ENCODE measurements around the gene PTPN14. TPM values are rescaled to one million over a fixed set of nuclear protein-coding genes. Genes with fewer than 3 reads are reported as not detected.

The PTPN14 gene
- total RNA-seq, 1 donor from 2014 or later, result 88.5 TPM

DNA sequence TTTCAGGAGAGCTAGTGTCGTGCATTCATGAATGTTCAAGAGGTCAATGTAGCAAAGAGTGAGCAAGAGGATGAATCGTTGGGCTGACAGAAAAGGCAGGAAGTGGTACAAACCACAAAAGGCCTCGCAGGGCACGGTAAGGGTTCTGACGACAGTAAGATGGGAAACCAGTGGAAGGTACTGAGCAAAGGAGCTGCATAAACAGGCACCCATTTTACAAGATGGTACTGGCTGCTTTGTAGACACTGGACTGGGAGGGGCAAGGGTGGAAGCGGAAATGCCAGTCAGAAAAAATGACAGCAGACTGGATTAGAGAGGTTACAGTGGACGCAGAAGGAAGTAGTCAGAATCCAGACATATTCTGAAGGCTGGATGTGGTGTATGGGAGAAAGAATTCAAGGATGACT is 123.5 kb downstream of the PTPN14 start:
- no peak for DNase-seq (ENCODE audit: low spot score)

GRCh38 chr1:214426426-214426812 is 125.0 kb downstream of the PTPN14 start:
- no peak for DNase-seq (ENCODE audit: low spot score)

GRCh38 chr1:214425716-214426425 is 125.5 kb downstream of the PTPN14 start:
- DNase-seq (ENCODE audit: low spot score), result no peak

DNA sequence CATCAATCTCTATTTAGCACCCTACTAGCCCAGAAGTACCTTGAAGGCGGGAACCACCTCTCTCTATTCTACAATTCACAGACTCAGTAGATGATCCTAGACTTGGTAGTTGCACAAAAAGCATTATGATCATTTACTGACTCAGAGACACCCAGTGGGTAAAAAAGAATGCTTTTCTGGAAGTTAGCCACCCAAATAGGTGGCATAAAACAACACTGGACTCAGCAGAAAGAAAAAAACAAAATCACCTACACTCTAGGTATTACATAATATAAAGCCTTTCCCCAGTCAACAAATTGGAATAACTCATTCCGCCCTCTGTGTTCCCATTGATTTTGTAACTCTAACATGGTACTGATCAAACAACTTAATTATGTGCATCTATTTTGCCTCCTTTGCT is 126.3 kb downstream of the PTPN14 start:
- DNase-seq (ENCODE audit: low spot score), result no peak

DNA sequence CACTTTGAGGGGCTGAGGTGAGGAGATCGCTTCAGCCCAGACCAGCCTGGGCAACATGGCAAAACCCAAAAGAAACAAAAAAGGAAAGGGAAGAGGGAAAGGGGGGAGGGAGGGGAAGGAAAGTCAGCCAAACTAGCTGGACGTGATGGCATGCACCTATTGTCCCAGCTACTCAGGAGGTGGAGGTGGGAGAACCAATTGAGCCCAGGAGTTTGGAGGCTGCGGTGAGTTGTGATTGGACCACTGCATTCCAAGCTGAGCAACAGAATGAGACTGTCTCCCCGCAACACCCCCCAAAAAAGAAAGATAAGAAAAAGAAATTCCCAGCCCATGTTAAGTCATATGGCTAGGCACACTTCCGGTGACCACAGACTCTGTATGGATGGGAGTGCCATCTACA is 128.4 kb downstream of the PTPN14 start:
- DNase-seq (ENCODE audit: low spot score), result no peak

DNA sequence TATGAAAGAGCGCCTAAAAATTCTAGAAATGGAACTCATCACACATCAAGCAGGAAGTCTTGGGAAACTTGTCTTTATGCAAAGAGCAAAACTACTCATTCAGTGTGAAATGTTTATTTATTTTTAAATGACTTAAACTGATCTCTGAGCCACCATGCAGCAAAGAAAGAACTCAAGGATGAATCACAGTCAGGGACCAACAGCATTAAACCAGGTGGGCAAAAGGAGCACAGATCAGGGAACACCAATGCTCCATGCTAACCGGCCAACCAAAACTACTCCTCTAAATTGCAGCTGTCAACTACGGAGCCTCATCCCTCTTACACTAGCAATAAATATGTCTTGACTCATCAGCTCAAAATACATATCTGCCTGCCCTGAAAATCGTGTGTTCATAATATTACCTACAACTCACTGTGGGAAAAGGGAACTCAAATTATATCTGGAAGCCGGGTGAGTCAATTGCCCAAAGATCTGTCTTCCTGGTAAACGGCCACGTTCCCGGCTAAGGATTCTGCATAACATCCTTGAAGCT is 129.2 kb downstream of the PTPN14 start:
- no peak for DNase-seq (ENCODE audit: low spot score)

GRCh38 chr1:214420833-214421232 is 130.6 kb downstream of the PTPN14 start:
- no peak for DNase-seq (ENCODE audit: low spot score)

- no peak for DNase-seq (ENCODE audit: low spot score)
Measured at GRCh38 chr1:214420341-214420740, 131.1 kb downstream of the PTPN14 start.

- no peak for DNase-seq (ENCODE audit: low spot score)
Measured at GRCh38 chr1:214419650-214420049, 131.8 kb downstream of the PTPN14 start.

DNA sequence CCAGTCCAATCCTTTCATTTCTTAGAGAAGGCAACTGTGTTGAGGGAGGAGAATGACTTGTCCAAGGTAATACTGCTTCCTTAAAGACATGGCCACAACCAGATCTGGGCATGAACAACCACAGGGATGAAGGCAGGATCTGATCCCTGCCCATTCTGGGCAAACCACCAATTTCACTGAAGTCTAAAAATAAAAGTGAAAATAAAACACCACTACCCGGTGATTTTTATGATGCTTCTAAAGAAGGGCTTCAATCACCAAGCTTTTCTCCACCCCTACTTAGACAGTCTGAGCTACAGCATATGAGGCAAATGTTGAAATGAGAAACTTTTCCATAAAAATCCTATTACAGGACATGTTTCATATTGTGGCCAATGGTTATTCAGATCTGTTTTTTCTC is 133.0 kb downstream of the PTPN14 start:
- DNase-seq (ENCODE audit: low spot score), result no peak

DNA sequence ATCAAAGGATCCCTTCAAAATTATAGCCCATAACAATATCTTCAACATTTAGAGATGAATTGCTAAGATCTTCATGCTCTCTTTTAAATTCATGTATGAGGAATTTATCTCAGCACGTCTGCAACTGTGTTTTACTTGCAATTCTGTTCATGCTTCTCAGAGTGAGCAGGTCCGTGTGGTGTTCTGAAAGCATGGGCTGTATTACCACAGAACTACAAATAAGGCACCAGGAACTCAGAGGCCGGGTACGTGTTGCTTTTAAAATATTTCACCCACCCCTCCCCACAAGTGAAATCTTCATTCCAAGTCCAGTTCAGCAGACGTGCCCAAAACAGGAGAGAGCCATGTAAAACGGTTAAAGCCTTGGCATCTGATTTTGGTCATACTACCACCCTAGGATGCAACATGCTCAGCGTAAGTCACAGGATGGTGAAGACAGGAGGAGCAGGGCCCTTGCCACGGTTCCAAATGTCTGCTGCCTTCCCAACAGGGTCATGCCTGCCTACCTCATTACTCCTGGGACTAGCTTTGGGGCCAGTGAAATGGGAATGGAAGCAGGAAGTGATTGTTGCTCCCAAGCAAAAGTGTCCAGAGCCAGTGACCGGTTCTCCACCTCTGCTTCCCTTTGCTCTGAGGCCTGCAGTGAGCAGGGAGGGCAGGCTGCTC is 133.7 kb downstream of the PTPN14 start:
- no peak for DNase-seq (ENCODE audit: low spot score)

- no peak for DNase-seq (ENCODE audit: low spot score)
Measured at GRCh38 chr1:214416858-214417257, 134.5 kb downstream of the PTPN14 start.

DNA sequence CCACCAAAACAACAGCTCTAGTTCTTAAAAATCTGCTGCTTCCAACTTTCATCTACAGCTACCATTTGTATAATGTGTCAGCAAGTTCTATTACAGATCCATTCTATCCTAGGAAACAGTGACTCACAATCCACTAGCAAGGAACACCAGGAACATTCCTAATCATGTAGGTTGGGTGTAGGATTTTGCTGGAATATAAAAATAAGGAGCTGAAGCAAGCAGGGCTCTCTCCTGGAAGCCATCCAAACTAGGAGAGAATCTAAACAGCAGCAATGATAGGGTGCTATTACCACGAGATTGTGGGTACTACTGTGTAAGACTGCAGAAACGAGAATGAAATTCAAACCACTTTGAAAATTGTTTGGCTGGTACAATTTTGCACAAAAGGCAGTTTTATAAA is 135.0 kb downstream of the PTPN14 start:
- no peak for DNase-seq (ENCODE audit: low spot score)

DNA sequence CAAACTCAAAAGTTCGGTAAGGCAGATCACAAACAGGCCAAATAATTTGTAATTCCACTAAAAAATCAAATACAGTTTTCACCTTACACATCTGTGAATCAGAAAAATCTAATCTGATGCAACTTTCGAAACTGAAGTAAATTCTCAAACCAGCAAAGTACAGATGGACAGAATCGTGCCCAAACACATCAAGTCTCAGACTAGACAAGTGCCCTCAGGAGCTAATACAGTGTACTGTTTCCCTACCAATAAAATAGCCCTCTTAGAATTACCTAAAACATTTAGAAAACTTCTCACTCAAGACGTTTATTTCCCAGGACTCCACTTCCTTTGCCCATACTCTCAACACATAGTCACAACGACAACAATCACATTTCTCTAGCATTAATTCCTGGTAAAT is 136.3 kb downstream of the PTPN14 start:
- no peak for DNase-seq (ENCODE audit: low spot score)

GRCh38 chr1:214414691-214415090 is 136.7 kb downstream of the PTPN14 start:
- no peak for DNase-seq (ENCODE audit: low spot score)

- DNase-seq (ENCODE audit: low spot score), result no peak
Measured at GRCh38 chr1:214413315-214413714, 138.1 kb downstream of the PTPN14 start.

DNA sequence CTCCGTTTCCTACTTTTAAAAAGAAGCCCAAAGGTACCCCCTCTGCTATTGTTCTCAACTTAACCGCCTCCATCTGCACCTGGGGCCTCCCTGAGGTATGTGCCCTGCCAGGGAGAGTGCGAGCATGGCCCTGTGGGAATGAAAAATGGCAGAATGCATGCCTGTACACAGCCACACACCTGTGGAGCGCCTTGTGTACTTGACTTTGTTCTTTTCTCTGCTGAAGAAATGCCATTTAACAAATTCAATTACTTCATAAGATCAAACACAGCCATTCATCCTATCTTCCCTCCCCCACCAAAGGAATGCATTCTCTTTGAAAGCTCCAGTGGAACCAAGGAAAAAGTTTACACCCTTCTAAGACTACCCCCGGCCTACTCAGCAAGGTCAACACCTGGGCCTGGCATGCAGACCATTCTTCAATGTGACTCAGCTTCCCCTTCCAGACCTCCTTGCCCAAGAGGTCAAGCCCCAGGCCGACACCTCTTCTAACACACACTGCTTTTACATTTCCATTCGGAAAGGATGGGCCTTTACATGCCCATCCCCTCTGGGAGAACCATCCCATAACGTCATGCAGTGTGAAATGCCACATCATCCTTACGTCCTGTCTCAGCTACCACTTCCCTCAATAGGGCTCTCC is 146.7 kb downstream of the PTPN14 start:
- DNase-seq (ENCODE audit: low spot score), result no peak

DNA sequence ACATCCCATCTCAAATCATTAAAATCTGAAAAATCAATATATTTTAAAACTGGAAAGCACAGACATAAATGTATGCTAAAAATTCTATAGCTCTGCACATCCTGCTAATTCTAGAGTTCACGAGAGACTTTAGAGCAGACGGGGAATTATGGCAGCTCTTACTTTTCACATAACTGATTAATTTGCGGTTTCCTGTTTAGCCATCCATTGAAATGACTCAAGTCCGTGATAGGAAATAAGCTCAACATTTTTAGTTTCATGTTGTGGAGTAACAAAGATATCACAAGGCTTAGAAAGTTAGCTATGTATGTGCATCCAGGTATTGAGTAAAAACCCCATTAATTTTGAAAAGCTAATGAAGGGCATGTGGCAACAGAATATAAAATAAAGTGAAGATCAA is 147.2 kb downstream of the PTPN14 start:
- no peak for DNase-seq (ENCODE audit: low spot score)

DNA sequence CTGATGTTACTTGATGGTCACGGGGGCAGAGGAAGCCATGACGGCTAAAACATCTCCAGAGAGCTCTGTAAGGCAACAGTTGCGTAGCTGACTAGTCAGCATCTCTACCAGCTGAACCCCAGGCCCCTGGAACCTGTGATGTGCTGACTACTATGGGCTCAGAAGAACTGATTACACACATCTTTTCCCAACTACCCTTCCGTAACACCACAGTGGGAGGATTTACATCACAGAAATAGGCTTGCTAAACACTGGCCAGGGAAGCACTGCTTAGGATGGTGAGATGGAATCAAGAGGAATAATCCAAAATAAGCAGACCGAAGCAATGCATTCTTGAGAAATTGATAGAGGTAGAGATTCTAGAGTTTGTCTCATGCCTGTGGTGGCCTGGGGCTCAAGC is 148.0 kb downstream of the PTPN14 start:
- no peak for DNase-seq (ENCODE audit: low spot score)

DNA sequence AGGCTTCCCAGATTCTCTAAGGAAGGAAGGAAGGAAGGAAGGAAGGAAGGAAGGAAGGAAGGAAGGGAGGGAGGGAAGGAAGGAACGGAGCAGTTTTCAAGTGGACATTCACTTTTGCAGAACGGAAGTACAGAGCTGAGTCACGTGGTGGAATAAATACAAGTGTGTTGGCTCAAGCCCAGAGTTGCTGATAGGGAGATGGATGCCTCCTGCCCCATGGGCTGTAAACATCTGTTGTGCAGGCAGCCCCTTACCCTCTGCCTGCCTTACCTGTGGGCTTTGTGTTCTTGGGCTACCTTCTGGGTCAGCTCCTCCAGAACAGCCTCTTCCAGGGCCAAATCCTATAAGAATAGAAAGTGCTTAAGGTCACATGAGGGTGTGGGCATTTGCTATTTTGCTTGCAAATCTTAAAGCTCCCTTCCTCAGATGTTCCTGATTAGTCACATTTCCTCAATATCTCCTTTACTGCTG is 148.8 kb downstream of the PTPN14 start:
- no peak for DNase-seq (ENCODE audit: low spot score)

DNA sequence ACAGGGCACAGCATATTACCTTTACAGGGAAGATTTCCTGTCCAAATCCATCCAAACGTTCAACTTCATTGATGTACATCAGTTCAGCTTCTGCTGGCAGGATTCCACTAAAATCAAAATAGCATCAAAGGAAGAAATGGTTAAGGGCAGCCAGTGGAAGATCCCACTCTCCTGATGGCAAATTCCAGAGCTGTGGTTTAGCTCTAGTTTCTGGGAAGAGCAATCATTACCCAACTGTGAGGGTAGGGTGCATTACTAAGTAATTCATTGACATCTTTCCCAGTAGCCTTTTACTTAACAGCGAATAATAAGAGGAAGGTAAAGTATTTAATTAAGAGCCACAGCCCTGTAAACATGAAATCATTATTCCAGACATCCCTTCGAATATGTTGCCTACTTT is 149.7 kb downstream of the PTPN14 start:
- DNase-seq (ENCODE audit: low spot score), result no peak

DNA sequence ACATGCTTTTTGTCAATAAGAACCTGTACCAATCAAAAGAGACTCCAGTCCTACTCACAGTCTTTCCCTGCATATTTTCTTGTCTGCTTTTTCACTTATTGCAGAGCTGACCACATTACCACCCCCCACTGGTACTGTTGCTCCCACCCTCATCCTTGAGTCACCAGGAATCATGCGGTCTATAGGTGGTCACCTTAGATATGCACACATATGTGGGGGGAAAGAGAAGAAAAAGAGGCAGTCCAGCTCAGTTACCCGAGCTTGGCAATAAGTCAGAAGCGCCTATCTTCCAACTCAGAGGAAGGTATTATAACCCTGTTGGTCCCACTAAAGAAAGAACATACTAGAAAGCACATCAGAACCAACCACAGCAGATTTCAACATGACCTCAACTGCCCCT is 151.3 kb downstream of the PTPN14 start:
- no peak for DNase-seq (ENCODE audit: low spot score)

- DNase-seq (ENCODE audit: low spot score), result no peak
Measured at GRCh38 chr1:214398490-214398889, 152.9 kb downstream of the PTPN14 start.

All from ureter (tissue), 1 donor.